ENCODE measurements around the gene TCHHL1. TPM values are rescaled to one million over a fixed set of nuclear protein-coding genes. Genes with fewer than 3 reads are reported as not detected.

Gene TCHHL1
- total and polyA plus RNA-seq, 2 of the 13 experiments (the other 11 are each of a cell fraction or from before 2014, with no cell fraction given), result not detected

- no peak for TF ChIP-seq GMEB1 (CRISPR knock-in tag; IDR thresholded peaks at IDR 0.05; ENCODE audit: borderline replicate concordance)
- TF ChIP-seq ZNF232 (CRISPR knock-in tag; IDR thresholded peaks at IDR 0.05; ENCODE audit: borderline replicate concordance), result no peak
- TF ChIP-seq MIER2 (CRISPR knock-in tag; IDR thresholded peaks at IDR 0.05), result no peak
- no peak for TF ChIP-seq ZFAT (CRISPR knock-in tag; conservative IDR thresholded peaks at IDR 0.05)
- TF ChIP-seq ZNF224 (CRISPR knock-in tag; IDR thresholded peaks at IDR 0.05), result no peak
- TF ChIP-seq GATA4 (IDR thresholded peaks at IDR 0.05; ENCODE audit: borderline replicate concordance, low read depth), result 0 out of 2 replicates have a peak, but pooled peaks have one; percentile 27
- TF ChIP-seq MTA3 (CRISPR knock-in tag; IDR thresholded peaks at IDR 0.05), result no peak
- TF ChIP-seq ZNF747 (CRISPR knock-in tag; IDR thresholded peaks at IDR 0.05; ENCODE audit: borderline replicate concordance), result no peak
- TF ChIP-seq ZNF501 (CRISPR knock-in tag; IDR thresholded peaks at IDR 0.05), result peak; percentile 40; the same call in 1 of the 2 replicates
- no peak for TF ChIP-seq ZNF17 (CRISPR knock-in tag; IDR thresholded peaks at IDR 0.05)
- no peak for TF ChIP-seq PHB2 (IDR thresholded peaks at IDR 0.05; ENCODE audit: partially characterized antibody)
- no peak for TF ChIP-seq NR2F6 (IDR thresholded peaks at IDR 0.05)
- TF ChIP-seq NR2F6 (CRISPR knock-in tag; IDR thresholded peaks at IDR 0.05), result peak; percentile 5; the same call in 1 of the 2 replicates
- no peak for TF ChIP-seq ZNF235 (CRISPR knock-in tag; IDR thresholded peaks at IDR 0.05; ENCODE audit: borderline replicate concordance)
- TF ChIP-seq ZSCAN31 (CRISPR knock-in tag; IDR thresholded peaks at IDR 0.05; ENCODE audit: low read depth), result no peak
- no peak for TF ChIP-seq ZNF597 (CRISPR knock-in tag; IDR thresholded peaks at IDR 0.05)
- no peak for TF ChIP-seq RFX3 (CRISPR knock-in tag; IDR thresholded peaks at IDR 0.05)
- TF ChIP-seq MYPOP (CRISPR knock-in tag; IDR thresholded peaks at IDR 0.05), result 0 out of 2 replicates have a peak, but pooled peaks have one; percentile 50
- no peak for TF ChIP-seq ZNF318 (CRISPR knock-in tag; IDR thresholded peaks at IDR 0.05)
These were observed 41.0 kb downstream of the TCHHL1 start (continued) for GRCh38 chr1:152047730-152048415.

All from HepG2 (cell line).